ENCODE measurements around the gene TIRAP. TPM values are rescaled to one million over a fixed set of nuclear protein-coding genes. Genes with fewer than 3 reads are reported as not detected.

Gene TIRAP
- total RNA-seq, 1 experiment from 2014 or later: 5.6 TPM

DNA sequence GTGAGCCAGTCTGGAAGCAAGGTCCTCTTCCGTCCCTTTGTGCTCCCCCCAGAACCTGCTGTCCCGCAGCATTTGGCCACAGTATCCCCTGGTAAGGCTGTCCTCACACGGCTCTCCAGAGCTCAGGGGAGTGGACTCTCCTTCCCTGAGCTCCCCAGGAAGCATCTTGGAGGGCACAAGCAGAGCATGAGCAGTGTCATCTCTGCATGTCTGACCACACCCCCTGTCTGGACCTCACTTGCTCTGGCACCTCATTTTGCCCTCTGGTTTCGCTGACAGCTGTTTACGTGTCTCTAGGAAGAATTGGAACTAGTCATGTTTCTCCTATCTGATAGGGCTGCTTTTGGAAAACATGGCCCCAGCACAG, 36.5 kb downstream of the TIRAP start:
- Mint-ChIP-seq H3K4me1 (no peaks in the 10 kb centered on the region), H3K4me3 (no peak overlapping the region), H3K27ac (no peak overlapping the region; the same call in 1 of the 2 replicates), H3K9me3 (peaks cover 2% of the 10 kb centered on the region; the same call in 1 of the 2 replicates), H3K36me3 (peaks cover 12% of the 10 kb centered on the region), H3K27me3 (ENCODE audit: low read depth) (no peaks in the 10 kb centered on the region)
- ChIA-PET POLR2A (no interaction called here), CTCF (interaction anchor here (1.2 to 1.8 kb wide), 2 partner anchors 9 to 39 kb away, joined by 3 to 10 read pairs; no protein-coding TSS in a partner anchor)
- ATAC-seq (no peak), DNase-seq (ENCODE audit: low spot score) (no peak)
- no peak for TF ChIP-seq NR1H2 (CRISPR knock-in tag; IDR thresholded peaks at IDR 0.05)
- no peak for TF ChIP-seq PRRX2 (CRISPR knock-in tag; IDR thresholded peaks at IDR 0.05)
- TF ChIP-seq, protein P1, sequence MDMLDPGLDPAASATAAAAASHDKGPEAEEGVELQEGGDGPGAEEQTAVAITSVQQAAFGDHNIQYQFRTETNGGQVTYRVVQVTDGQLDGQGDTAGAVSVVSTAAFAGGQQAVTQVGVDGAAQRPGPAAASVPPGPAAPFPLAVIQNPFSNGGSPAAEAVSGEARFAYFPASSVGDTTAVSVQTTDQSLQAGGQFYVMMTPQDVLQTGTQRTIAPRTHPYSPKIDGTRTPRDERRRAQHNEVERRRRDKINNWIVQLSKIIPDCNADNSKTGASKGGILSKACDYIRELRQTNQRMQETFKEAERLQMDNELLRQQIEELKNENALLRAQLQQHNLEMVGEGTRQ (CRISPR knock-in tag; IDR thresholded peaks at IDR 0.05): no peak
- TF ChIP-seq SOX15 (CRISPR knock-in tag; IDR thresholded peaks at IDR 0.05): no peak
- no peak for TF ChIP-seq CBFB (CRISPR knock-in tag; IDR thresholded peaks at IDR 0.05; ENCODE audit: low read depth)
- TF ChIP-seq, protein P2, sequence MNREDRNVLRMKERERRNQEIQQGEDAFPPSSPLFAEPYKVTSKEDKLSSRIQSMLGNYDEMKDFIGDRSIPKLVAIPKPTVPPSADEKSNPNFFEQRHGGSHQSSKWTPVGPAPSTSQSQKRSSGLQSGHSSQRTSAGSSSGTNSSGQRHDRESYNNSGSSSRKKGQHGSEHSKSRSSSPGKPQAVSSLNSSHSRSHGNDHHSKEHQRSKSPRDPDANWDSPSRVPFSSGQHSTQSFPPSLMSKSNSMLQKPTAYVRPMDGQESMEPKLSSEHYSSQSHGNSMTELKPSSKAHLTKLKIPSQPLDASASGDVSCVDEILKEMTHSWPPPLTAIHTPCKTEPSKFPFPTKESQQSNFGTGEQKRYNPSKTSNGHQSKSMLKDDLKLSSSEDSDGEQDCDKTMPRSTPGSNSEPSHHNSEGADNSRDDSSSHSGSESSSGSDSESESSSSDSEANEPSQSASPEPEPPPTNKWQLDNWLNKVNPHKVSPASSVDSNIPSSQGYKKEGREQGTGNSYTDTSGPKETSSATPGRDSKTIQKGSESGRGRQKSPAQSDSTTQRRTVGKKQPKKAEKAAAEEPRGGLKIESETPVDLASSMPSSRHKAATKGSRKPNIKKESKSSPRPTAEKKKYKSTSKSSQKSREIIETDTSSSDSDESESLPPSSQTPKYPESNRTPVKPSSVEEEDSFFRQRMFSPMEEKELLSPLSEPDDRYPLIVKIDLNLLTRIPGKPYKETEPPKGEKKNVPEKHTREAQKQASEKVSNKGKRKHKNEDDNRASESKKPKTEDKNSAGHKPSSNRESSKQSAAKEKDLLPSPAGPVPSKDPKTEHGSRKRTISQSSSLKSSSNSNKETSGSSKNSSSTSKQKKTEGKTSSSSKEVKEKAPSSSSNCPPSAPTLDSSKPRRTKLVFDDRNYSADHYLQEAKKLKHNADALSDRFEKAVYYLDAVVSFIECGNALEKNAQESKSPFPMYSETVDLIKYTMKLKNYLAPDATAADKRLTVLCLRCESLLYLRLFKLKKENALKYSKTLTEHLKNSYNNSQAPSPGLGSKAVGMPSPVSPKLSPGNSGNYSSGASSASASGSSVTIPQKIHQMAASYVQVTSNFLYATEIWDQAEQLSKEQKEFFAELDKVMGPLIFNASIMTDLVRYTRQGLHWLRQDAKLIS (CRISPR knock-in tag; IDR thresholded peaks at IDR 0.05; ENCODE audit: borderline replicate concordance): no peak

DNA sequence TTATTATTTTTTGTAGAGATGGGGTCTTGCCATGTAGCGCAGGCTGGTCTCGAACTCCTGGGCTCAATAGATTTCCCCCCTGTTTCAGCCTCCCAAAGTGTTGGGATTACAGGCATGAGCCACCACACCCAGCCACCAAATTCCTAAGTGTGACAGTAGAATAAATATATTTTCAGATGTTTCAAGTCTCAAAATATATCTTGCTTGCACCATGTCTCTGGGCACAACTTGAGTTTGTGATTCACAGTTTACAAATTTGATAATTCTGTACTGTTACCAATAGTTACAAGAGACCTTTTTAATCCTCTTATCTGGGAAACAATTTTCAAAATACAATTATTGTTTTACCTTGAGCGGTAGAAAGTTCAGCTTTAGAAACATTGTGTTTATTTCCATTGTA, 40.1 kb downstream of the TIRAP start:
- POLR2A ChIA-PET: no interaction called here
- Mint-ChIP-seq H3K27ac (no peak overlapping the region), H3K36me3 (no peaks in the 10 kb centered on the region), H3K4me1 (peaks cover 9% of the 10 kb centered on the region), H3K27me3 (ENCODE audit: low read depth) (no peaks in the 10 kb centered on the region), H3K9me3 (no peaks in the 10 kb centered on the region), H3K4me3 (no peak overlapping the region)
- no peak for TF ChIP-seq SOX15 (CRISPR knock-in tag; IDR thresholded peaks at IDR 0.05)
- TF ChIP-seq, protein P3, sequence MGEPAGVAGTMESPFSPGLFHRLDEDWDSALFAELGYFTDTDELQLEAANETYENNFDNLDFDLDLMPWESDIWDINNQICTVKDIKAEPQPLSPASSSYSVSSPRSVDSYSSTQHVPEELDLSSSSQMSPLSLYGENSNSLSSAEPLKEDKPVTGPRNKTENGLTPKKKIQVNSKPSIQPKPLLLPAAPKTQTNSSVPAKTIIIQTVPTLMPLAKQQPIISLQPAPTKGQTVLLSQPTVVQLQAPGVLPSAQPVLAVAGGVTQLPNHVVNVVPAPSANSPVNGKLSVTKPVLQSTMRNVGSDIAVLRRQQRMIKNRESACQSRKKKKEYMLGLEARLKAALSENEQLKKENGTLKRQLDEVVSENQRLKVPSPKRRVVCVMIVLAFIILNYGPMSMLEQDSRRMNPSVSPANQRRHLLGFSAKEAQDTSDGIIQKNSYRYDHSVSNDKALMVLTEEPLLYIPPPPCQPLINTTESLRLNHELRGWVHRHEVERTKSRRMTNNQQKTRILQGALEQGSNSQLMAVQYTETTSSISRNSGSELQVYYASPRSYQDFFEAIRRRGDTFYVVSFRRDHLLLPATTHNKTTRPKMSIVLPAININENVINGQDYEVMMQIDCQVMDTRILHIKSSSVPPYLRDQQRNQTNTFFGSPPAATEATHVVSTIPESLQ (CRISPR knock-in tag; IDR thresholded peaks at IDR 0.05): no peak
- TF ChIP-seq FOXJ3 (CRISPR knock-in tag; IDR thresholded peaks at IDR 0.05; ENCODE audit: borderline replicate concordance): no peak
- TF ChIP-seq ESRRA (CRISPR knock-in tag; IDR thresholded peaks at IDR 0.05; ENCODE audit: borderline replicate concordance): no peak
- TF ChIP-seq JUN (CRISPR knock-in tag; IDR thresholded peaks at IDR 0.05): no peak
- DNase-seq (ENCODE audit: low spot score): no peak
- CTCF ChIA-PET: interaction anchor here (0.7 to 0.9 kb wide), 2 partner anchors 12 kb away, joined by 3 read pairs; no protein-coding TSS in a partner anchor
- no peak for ATAC-seq

DNA sequence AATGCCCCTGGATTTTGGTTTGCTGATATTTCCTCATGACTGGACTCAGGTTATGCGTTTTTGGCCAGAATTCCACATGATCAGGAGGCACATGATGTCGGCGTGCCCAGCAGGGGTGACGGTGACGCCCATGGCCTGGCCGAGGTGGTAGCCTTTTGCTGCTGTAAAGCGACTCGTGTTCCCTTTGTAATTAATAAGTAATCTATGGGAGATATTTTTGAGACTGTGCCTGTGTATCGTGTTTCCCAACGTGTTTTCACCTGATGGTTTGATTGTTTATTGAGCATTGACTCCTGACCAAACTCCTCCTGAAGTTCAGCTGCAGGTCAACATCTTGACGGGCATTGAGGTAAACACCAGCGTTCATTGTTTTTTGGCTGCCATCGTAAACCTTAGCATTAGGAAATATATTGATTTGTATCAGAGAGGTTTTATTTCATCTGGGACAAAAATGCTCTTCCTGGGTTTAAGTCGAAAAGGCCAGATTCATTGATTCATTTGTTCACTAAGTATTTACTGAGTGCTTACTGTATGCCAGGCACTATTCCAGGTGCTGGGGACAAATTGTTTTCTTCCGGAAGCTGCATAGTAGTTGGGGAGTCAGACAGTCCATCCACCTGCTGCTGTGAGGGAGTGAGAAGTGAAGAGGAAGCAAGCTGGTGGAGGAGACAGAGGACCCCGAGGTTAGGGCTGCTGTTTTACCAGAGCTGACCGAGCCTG, 44.5 kb downstream of the TIRAP start:
- no peak for DNase-seq (ENCODE audit: low spot score)
- Mint-ChIP-seq H3K27me3 (ENCODE audit: low read depth) (no peaks in the 10 kb centered on the region), H3K27ac (peak overlapping the region; percentile 54)
- TF ChIP-seq, protein P4, sequence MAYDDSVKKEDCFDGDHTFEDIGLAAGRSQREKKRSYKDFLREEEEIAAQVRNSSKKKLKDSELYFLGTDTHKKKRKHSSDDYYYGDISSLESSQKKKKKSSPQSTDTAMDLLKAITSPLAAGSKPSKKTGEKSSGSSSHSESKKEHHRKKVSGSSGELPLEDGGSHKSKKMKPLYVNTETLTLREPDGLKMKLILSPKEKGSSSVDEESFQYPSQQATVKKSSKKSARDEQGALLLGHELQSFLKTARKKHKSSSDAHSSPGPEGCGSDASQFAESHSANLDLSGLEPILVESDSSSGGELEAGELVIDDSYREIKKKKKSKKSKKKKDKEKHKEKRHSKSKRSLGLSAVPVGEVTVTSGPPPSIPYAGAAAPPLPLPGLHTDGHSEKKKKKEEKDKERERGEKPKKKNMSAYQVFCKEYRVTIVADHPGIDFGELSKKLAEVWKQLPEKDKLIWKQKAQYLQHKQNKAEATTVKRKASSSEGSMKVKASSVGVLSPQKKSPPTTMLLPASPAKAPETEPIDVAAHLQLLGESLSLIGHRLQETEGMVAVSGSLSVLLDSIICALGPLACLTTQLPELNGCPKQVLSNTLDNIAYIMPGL (CRISPR knock-in tag; IDR thresholded peaks at IDR 0.05): no peak
- TF ChIP-seq ZBTB21 (CRISPR knock-in tag; IDR thresholded peaks at IDR 0.05; ENCODE audit: borderline replicate concordance) (no peak), ELF4 (CRISPR knock-in tag; IDR thresholded peaks at IDR 0.05; ENCODE audit: low read depth) (no peak), PRRX2 (CRISPR knock-in tag; IDR thresholded peaks at IDR 0.05) (no peak), TEAD4 (CRISPR knock-in tag; IDR thresholded peaks at IDR 0.05) (no peak), RORB (CRISPR knock-in tag; IDR thresholded peaks at IDR 0.05) (no peak), GTF2I (CRISPR knock-in tag; conservative IDR thresholded peaks at IDR 0.05) (no peak)
- TF ChIP-seq, protein P1 (CRISPR knock-in tag; IDR thresholded peaks at IDR 0.05): no peak
- TF ChIP-seq, protein P5, sequence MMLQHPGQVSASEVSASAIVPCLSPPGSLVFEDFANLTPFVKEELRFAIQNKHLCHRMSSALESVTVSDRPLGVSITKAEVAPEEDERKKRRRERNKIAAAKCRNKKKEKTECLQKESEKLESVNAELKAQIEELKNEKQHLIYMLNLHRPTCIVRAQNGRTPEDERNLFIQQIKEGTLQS (CRISPR knock-in tag; conservative IDR thresholded peaks at IDR 0.05): no peak

More for the DNA sequence above, 44.5 kb downstream of the TIRAP start:
- ATAC-seq: no peak
- H3K4me3 Mint-ChIP-seq: no peak overlapping the region
- ChIA-PET POLR2A (no interaction called here), CTCF (interaction anchor here (0.9 to 1.4 kb wide), 5 partner anchors 10 to 153 kb away, joined by 3 read pairs; no protein-coding TSS in a partner anchor)
- peaks cover 15% of the 10 kb centered on the region for H3K4me1 Mint-ChIP-seq
- H3K9me3 Mint-ChIP-seq: no peaks in the 10 kb centered on the region
- H3K36me3 Mint-ChIP-seq: peaks cover 7% of the 10 kb centered on the region; the same call in 1 of the 2 replicates

All from WTC11 (cell line).